ENCODE measurements around the gene SRPK3. TPM values are rescaled to one million over a fixed set of nuclear protein-coding genes. Genes with fewer than 3 reads are reported as not detected.

SRPK3 gene, protein sequence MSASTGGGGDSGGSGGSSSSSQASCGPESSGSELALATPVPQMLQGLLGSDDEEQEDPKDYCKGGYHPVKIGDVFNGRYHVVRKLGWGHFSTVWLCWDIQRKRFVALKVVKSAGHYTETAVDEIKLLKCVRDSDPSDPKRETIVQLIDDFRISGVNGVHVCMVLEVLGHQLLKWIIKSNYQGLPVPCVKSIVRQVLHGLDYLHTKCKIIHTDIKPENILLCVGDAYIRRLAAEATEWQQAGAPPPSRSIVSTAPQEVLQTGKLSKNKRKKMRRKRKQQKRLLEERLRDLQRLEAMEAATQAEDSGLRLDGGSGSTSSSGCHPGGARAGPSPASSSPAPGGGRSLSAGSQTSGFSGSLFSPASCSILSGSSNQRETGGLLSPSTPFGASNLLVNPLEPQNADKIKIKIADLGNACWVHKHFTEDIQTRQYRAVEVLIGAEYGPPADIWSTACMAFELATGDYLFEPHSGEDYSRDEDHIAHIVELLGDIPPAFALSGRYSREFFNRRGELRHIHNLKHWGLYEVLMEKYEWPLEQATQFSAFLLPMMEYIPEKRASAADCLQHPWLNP
- total RNA-seq (not detected), total RNA-seq (0 reads per million in 2 donors)

DNA sequence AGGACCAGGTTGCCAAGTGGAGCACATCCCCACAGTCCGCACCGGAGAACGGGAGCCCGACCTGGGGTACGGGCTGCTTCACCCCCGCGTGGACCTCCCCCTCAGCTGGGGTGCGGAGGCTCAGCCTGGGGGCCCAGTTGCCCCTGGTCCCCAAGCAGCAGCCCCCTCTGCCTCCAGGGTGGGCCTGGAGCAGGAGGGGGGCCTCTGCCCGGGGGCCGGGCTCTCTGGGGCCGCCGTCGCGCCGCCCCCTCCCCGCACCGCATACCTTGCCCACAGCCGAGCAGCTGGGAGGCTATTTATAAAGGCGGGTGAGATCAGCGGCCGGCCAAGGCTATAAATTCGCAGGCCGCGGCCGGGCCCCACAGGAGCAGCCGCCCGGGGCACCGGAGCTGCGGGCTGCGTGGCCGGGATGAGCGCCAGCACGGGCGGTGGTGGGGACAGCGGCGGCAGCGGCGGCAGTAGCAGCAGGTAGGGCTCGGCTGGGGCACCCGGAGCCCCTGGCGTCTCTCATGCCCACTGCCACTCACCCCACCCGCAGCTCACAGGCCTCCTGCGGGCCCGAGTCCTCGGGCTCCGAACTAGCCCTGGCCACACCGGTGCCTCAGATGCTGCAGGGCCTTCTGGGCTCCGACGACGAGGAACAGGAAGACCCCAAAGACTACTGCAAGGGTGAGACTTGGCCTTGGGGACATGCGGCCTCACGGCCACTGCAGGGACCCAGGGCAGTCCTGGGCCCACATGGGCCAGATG, at the start of gene SRPK3:
Gene SRPK3 (plus strand): TSS at position 364 of the 750 bp plus-strand sequence. CDS start 46 bp downstream, at position 410.
- no peak for DNase-seq
- Mint-ChIP-seq H3K36me3 (ENCODE audit: low read depth) (peaks cover 2% of the 10 kb centered on the region), H3K4me1 (peaks cover 2% of the 10 kb centered on the region), H3K27me3 (peaks cover 9% of the 10 kb centered on the region), H3K27ac (no peak within 1 kb of the TSS), H3K4me3 (no peak within 1 kb of the TSS)
- no peaks in the 10 kb centered on the region for H3K9me3 ChIP-seq (ENCODE audit: control insufficient read depth, low read length, poor library complexity, severe bottlenecking)
- ATAC-seq: no peak

DNA sequence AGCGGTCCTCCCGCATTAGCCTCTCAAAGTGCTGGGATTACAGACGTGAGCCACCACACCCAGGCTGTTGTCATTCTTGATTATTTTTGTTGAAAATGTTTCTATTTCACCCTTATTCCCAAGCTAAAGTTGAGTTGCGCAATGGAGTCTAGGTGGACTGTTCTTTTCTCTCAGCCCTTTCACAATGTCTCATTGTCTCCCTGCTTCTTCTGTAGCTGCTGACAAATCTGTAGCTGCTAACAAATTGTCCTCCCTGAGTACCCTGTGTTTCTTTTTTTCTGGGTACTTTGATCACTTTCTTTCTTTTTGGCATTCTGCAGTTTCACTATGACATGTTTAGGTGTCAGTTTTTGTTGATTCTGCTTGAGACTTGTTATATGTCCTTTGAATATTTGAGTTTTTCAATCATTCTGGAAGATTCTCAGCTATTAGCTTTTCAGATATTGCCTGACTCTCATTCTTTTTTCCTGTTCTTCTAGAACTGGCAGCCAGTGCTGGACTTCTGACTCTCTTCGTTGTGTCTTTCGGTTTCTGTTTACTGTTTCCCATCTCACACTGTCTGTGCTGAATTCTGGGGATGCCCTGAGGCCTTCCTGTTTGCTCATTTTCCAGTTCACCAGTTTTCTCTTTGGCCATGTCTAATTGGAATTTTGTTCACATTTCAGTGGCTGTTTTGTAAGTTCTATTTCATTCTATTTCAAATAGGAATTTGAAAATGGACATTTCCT, 49.6 kb upstream of the SRPK3 start:
- Mint-ChIP-seq H3K4me3 (no peak overlapping the region), H3K4me1 (peaks cover 20% of the 10 kb centered on the region), H3K36me3 (ENCODE audit: low read depth) (no peaks in the 10 kb centered on the region), H3K27ac (no peak overlapping the region), H3K27me3 (no peaks in the 10 kb centered on the region)
- ATAC-seq (no peak), DNase-seq (no peak)
- H3K9me3 ChIP-seq (ENCODE audit: control insufficient read depth, low read length, poor library complexity, severe bottlenecking): no peaks in the 10 kb centered on the region

DNA sequence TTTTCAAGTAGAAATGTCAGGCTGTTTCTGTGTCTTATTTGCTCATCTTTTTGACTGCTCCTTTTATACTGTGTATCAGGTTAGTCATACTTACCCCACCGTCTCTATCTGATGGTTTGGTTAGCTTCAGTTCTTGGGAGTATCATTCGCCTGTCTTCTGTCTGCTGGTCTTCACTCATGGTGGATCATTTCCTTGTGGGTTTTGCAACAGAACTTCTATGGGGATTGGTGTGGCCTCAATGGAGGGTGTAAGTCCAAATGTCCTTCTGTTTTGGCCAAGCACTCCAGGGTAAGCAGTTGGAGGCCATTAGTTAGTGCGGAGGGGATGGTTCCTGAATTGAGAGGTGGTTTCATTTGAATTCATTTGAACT, 49.0 kb upstream of the SRPK3 start:
- Mint-ChIP-seq H3K27ac (no peak overlapping the region), H3K4me1 (peaks cover 18% of the 10 kb centered on the region), H3K36me3 (ENCODE audit: low read depth) (no peaks in the 10 kb centered on the region), H3K4me3 (no peak overlapping the region), H3K27me3 (no peaks in the 10 kb centered on the region)
- ATAC-seq: no peak
- DNase-seq: no peak
- H3K9me3 ChIP-seq (ENCODE audit: control insufficient read depth, low read length, poor library complexity, severe bottlenecking): no peaks in the 10 kb centered on the region

DNA sequence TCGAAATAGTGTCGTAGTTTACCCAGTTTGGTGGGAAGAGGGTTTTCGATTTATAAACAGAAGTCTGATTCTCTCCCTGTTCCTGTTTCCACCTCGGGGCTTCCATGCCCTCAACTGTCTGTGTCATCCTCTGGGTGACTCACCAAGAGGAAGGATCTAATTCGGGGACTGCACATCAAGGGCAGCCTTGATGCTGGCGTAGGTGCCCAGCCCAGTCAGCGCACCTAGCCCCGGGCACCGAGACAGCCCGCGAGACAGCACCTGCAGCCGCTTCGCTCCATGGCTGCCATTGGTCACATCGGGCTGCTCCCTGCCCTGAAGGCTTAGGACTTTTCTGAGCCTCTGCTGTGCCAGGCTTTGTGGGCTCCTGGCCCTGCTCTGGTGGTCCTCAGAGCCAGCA, 48.4 kb upstream of the SRPK3 start:
- Mint-ChIP-seq H3K4me3 (no peak overlapping the region), H3K27ac (no peak overlapping the region), H3K27me3 (no peaks in the 10 kb centered on the region), H3K4me1 (peaks cover 17% of the 10 kb centered on the region), H3K36me3 (ENCODE audit: low read depth) (no peaks in the 10 kb centered on the region)
- ATAC-seq (no peak), DNase-seq (no peak)
- H3K9me3 ChIP-seq (ENCODE audit: control insufficient read depth, low read length, poor library complexity, severe bottlenecking): no peaks in the 10 kb centered on the region

DNA sequence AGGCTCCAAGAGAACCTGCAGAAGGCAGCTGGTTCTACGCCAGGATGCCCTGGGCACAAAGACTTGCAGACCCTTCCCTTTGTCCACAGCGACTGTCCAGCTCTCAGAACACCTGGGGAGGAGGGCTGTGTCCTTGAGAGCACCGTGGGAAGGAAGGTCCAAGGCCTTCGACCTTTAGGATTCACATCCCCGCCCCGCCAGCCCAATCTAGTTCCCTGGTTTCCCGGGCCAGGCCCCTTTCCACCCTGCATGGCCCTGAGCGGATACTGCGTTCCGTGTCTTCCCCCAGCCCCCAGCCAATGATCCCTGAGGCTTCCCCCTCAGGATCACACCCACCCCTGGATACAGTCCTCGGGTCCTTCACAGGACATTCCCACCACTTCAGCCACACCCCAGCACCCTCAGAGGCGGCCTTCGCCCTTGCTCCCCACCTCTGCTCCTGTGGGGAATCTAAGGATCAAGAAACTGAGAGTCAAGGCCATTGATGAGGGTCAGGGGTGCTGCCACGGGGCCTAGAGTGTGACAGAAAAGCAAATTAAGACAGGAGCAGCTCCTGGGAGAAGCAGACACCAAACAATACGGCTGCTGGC, 47.1 kb upstream of the SRPK3 start:
- Mint-ChIP-seq H3K4me1 (peaks cover 17% of the 10 kb centered on the region), H3K27ac (no peak overlapping the region), H3K36me3 (ENCODE audit: low read depth) (no peaks in the 10 kb centered on the region), H3K27me3 (no peaks in the 10 kb centered on the region), H3K4me3 (no peak overlapping the region)
- DNase-seq: no peak
- H3K9me3 ChIP-seq (ENCODE audit: control insufficient read depth, low read length, poor library complexity, severe bottlenecking): no peaks in the 10 kb centered on the region
- no peak for ATAC-seq

DNA sequence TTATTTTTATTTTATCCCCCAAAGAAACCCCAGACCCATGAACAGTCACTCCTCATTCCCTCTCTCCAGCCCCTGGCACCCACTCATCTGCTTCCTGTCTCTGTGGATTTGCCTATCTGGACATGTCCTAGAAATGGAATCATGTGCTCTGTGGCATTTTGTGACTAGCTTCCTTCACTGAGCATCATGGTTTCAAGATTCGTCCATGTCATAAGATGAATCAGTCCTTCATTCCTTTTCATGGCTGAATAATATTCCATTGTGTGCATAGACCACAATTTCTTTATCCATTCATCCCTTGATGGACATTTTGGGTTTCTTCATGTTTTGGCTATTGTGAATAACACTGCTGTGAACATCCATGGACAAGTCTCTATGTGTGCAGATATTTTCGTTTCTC, 46.0 kb upstream of the SRPK3 start:
- no peak overlapping the region for H3K27ac Mint-ChIP-seq
- DNase-seq (no peak), ATAC-seq (no peak)
- no peaks in the 10 kb centered on the region for H3K27me3 Mint-ChIP-seq
- H3K4me3 Mint-ChIP-seq: peak overlapping the region; percentile 47
- H3K4me1 Mint-ChIP-seq: peaks cover 14% of the 10 kb centered on the region
- H3K36me3 Mint-ChIP-seq (ENCODE audit: low read depth): no peaks in the 10 kb centered on the region
- H3K9me3 ChIP-seq (ENCODE audit: control insufficient read depth, low read length, poor library complexity, severe bottlenecking): no peaks in the 10 kb centered on the region

DNA sequence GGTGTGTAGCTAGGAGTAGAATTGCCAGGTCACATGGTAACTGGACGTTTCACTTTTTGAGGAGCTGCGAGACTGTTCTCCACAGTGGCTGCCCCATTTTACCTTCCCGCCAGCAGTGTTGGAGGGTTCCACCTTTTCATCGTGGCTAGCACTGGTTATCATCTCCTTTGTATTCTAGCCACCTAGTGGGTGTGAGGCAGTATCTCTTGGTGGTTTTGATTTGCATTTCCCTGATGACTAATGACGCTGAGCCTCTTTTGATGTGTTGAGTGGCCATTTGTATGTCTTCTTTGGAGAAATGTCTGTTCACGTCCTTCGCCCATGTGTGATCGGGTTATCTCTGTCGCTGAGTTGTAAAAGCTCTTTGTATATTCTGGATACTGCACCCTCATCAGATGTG, 45.6 kb upstream of the SRPK3 start:
- Mint-ChIP-seq H3K27me3 (no peaks in the 10 kb centered on the region), H3K36me3 (ENCODE audit: low read depth) (no peaks in the 10 kb centered on the region), H3K4me3 (peak overlapping the region; percentile 47), H3K27ac (no peak overlapping the region), H3K4me1 (peaks cover 15% of the 10 kb centered on the region)
- no peak for DNase-seq
- no peaks in the 10 kb centered on the region for H3K9me3 ChIP-seq (ENCODE audit: control insufficient read depth, low read length, poor library complexity, severe bottlenecking)
- peak; percentile 86 for ATAC-seq

DNA sequence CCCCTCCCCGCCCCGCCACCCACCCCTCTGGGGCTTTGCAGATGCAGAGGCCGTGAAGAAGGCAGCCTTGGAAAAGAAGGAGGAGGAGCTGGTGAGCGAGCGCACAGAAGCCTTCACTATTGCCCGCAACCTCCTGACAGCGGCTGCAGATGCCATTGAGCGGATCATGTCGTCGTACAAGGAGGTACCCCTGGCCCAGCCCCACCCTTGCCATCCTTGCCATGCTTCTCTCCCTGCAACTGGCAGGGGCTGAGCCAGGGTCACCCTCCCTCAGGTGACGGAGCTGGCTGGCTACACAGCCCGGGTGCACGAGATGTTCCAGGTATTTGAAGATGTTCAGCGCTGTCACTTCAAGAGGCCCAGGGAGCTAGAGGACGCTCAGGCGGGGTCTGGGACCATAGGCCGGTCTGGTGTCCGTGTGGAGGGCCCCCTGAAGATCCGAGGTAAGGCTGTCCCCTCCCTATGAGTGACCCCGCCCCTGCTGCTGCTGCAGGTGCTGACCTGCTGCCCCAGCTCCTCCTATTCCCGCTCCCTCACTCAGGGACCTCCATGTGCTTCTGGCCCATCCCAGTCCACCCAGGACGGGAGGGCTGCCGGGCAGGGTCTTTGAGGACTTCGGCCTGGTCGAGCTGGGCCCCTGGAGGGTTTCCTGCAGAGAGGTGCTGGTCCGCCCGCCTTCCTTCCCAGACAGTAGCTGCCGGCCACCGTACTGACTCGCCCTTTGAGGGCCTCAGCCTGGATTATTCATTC, 44.6 kb upstream of the SRPK3 start:
- no peaks in the 10 kb centered on the region for H3K9me3 ChIP-seq (ENCODE audit: control insufficient read depth, low read length, poor library complexity, severe bottlenecking)
- Mint-ChIP-seq H3K27ac (no peak overlapping the region), H3K4me3 (no peak overlapping the region)

DNA sequence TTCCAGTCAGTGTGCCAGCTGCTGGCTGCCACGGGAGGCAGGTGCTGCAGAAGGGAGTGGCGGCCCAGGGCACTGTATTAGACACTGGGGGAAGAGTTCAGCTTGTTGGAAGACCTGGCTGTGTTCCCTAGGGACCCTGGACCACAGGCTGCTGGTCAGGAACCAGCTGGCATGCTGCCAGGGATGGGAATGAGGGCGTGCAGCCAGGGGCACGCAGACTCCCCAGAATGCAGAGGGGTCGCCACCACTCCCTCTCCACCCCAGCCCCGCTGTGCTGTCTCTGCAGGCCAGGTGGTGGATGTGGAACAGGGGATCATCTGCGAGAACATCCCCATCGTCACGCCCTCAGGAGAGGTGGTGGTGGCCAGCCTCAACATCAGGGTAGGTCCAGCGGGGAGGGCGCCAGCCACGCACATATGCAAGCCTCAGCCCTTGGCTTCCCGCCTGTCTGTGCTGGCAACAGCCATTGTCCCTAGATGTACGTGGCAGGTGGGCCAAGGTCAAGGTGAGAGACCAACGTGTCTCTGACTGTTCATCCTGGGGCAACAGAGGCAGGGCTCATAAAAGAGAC, 43.9 kb upstream of the SRPK3 start:
- no peak for ATAC-seq
- DNase-seq: no peak
- Mint-ChIP-seq H3K4me3 (no peak overlapping the region), H3K4me1 (peaks cover 21% of the 10 kb centered on the region), H3K27ac (no peak overlapping the region), H3K27me3 (no peaks in the 10 kb centered on the region), H3K36me3 (ENCODE audit: low read depth) (no peaks in the 10 kb centered on the region)
- H3K9me3 ChIP-seq (ENCODE audit: control insufficient read depth, low read length, poor library complexity, severe bottlenecking): no peaks in the 10 kb centered on the region

More for the DNA sequence above, 44.6 kb upstream of the SRPK3 start:
- peaks cover 18% of the 10 kb centered on the region for H3K4me1 Mint-ChIP-seq
- no peaks in the 10 kb centered on the region for H3K27me3 Mint-ChIP-seq
- H3K36me3 Mint-ChIP-seq (ENCODE audit: low read depth): no peaks in the 10 kb centered on the region
- DNase-seq (no peak), ATAC-seq (no peak)

DNA sequence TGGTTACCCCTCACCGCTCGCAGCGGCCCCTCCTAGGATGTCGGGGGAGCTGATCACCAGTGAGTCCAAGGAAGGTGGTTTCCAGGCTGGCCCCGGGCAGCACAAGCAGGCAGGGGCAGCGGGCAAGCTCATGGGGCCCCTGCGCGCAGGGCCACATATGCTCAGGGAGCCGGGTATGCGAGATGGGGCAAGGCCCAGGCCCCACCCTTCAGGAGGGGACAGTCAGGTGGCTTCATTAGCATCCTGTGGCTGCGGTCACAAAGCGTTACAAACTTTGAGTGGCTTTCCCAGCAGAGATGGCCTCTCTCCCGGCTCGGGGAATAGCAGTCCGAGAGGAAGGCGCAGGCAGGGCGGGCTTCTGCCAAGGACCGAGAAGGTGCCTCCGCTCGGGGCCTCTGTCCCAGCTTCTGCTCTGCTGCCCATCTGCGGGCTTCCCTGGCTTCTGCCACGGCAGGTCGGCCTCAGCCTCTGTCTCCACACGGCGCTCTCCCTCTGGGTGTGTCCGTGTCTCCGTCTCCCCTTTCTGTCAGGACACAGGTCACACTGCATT, 42.7 kb upstream of the SRPK3 start:
- H3K27me3 Mint-ChIP-seq: no peaks in the 10 kb centered on the region
- no peak overlapping the region for H3K27ac Mint-ChIP-seq
- H3K4me1 Mint-ChIP-seq: peaks cover 21% of the 10 kb centered on the region
- no peak for ATAC-seq
- H3K36me3 Mint-ChIP-seq (ENCODE audit: low read depth): no peaks in the 10 kb centered on the region
- H3K9me3 ChIP-seq (ENCODE audit: control insufficient read depth, low read length, poor library complexity, severe bottlenecking): no peaks in the 10 kb centered on the region
- H3K4me3 Mint-ChIP-seq: no peak overlapping the region
- DNase-seq: no peak

DNA sequence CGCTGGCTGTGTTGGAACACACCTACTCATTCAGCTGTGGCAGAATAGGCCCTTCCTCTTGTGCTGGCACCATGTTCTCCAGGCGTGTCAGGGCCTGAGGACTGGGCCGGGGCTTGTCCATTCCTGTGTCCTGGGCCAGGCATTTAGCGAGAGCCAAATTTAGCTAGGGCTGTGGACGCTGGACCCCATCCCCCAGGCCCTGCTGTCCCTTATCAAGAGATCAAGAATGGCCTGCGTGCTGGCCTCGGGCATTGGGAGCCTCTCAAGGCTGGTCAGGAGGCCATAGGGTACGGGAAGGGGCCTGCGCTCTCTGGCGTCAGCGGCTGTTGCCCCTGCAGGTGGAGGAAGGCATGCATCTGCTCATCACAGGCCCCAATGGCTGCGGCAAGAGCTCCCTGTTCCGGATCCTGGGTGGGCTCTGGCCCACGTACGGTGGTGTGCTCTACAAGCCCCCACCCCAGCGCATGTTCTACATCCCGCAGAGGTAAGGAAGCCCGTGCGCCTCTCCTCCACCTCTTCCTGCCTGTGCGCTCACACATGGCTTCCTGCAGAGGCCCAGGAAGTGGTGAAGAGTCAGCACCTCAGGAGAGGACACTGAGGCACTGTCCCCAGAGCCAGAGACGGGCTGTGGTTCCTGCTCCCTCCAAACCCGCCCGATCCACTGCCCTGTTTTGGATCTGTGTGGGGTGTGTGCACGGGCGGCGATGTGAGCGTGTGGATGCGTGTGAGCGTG, 40.9 kb upstream of the SRPK3 start:
- no peaks in the 10 kb centered on the region for H3K27me3 Mint-ChIP-seq
- peaks cover 24% of the 10 kb centered on the region for H3K4me1 Mint-ChIP-seq
- no peaks in the 10 kb centered on the region for H3K36me3 Mint-ChIP-seq (ENCODE audit: low read depth)
- H3K4me3 Mint-ChIP-seq: peak overlapping the region; percentile 89
- H3K9me3 ChIP-seq (ENCODE audit: control insufficient read depth, low read length, poor library complexity, severe bottlenecking): no peaks in the 10 kb centered on the region
- DNase-seq (no peak), ATAC-seq (peak; percentile 75)
- peak overlapping the region; percentile 53 for H3K27ac Mint-ChIP-seq
